Activated T-helper 2 cell treated with anti-CD3 and anti-CD28 coated beads, Interferon-gamma antibody, Interleukin-2, Interleukin-4, amounts not matched to agents 10 μg/mL and 5 μg/mL and 100 μg/mL, durations not matched to agents 14 hours and 24 hours and 36 hours (primary cell): Measurements from ENCODE around the gene AP1G2. TPM values are rescaled to one million over a fixed set of nuclear protein-coding genes. Genes with fewer than 3 reads are reported as not detected.
"Not testable (repeated sequence)": the region's sequence is repeated elsewhere in the genome, so short reads cannot be mapped to it uniquely, and the experiment has no call there.

ENCODE experiments used
- DNase-seq: peaks from one replicate; pipeline ENCODE4 v3.0.0; 2021; ENCODE audit warnings: low spot score
- H3K27ac Mint-ChIP-seq: one replicate; pipeline ENCODE4 v1.8.0; 2021; ENCODE audit warnings: mixed read lengths
- H3K27me3 Mint-ChIP-seq: one replicate; pipeline ENCODE4 v1.8.0; 2021; ENCODE audit warnings: low read depth, mixed read lengths
- H3K36me3 Mint-ChIP-seq: one replicate; pipeline ENCODE4 v1.8.0; 2021; ENCODE audit warnings: low read depth, mixed read lengths
- H3K4me1 Mint-ChIP-seq: one replicate; pipeline ENCODE4 v1.8.0; 2021; ENCODE audit warnings: low read depth, mixed read lengths
- H3K4me3 Mint-ChIP-seq: one replicate; pipeline ENCODE4 v1.8.0; 2021; ENCODE audit warnings: low read depth, mild to moderate bottlenecking, moderate library complexity, mixed read lengths
- H3K9me3 Mint-ChIP-seq: one replicate; pipeline ENCODE4 v1.8.0; 2021; ENCODE audit warnings: mixed read lengths
- intact Hi-C: fragments of 100-400 bp; cut with micrococcal nuclease; formaldehyde crosslinking; loops from one replicate; pipeline ENCODE4 v1.15.1; 2023
- total RNA-seq: library from RNA; stranded (reverse); gene quantifications from 2 replicates; pipeline ENCODE4 v1.2.3, GENCODE V29; 2022

AP1G2 gene
- total RNA-seq, 1 donor from 2014 or later, result 164 TPM

DNA sequence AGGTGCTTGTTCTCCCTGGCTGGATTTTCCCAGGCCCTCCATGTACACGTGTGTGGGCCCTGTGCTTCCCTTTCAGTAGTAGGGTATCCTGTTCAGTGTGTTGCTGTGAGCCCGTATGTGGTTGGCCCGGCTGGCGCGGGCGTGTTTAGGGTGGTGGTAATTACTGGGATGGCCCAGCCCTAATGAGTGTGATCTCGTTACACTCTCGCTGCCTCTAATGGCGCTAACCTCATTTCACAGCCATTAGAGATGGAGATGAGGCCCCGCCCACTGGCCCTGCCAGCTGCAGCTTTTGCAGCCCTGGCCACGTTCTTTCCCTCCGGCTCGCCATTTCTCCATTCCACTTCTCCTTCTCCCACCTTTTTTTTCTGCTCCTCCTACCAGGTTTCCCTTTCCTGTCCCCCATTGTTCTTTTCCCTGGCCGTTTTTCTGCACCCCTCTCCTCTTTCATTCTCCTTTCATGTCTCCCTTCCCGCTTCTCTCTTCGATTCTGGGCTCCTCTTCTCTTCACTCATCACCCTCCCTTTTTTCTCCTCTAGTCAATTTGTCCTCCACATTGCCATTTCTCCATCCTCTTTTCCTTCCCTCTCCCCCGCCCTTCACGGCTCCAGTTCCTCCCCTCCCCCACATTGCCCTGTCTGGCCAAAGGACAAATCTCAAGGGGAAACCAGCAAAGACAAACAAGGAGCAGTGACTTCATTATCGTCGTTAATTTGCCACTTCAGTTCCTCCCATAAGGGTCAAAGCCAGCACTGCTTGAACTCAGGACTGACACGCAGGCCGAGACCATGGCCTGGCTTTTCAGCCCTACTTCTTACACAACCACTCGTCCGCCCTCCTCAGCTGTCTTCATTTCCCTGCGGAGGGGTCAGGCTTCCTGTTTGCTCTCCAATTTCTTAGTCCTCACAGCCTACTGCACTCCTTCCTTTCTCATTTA lies 22.8 kb downstream of the AP1G2 start:
- Mint-ChIP-seq H3K27me3 (no peaks in the 10 kb centered on the region), H3K36me3 (no peaks in the 10 kb centered on the region), H3K4me3 (no peak overlapping the region), H3K4me1 (no peaks in the 10 kb centered on the region), H3K27ac (no peak overlapping the region), H3K9me3 (no peaks in the 10 kb centered on the region)
- DNase-seq, result no peak
- intact Hi-C loops, result no loop called here

GRCh38 chr14:23543403-23543802 lies 24.2 kb downstream of the AP1G2 start:
- H3K4me1 Mint-ChIP-seq, result no peaks in the 10 kb centered on the region
- no peaks in the 10 kb centered on the region for H3K27me3 Mint-ChIP-seq
- no peaks in the 10 kb centered on the region for H3K9me3 Mint-ChIP-seq

GRCh38 chr14:23542261-23542660 lies 25.3 kb downstream of the AP1G2 start:
- no peak for DNase-seq
- Mint-ChIP-seq H3K27ac (no peak overlapping the region), H3K4me1 (no peaks in the 10 kb centered on the region), H3K36me3 (no peaks in the 10 kb centered on the region), H3K9me3 (no peaks in the 10 kb centered on the region), H3K27me3 (no peaks in the 10 kb centered on the region), H3K4me3 (no peak overlapping the region)
- intact Hi-C loops, result no loop called here

More at GRCh38 chr14:23543403-23543802, 24.2 kb downstream of the AP1G2 start:
- DNase-seq, result no peak
- Mint-ChIP-seq H3K27ac (no peak overlapping the region), H3K4me3 (no peak overlapping the region), H3K36me3 (no peaks in the 10 kb centered on the region)
- intact Hi-C loops, result no loop called here

GRCh38 chr14:23540141-23540469 lies 27.5 kb downstream of the AP1G2 start:
- Mint-ChIP-seq H3K9me3 (no peaks in the 10 kb centered on the region), H3K4me1 (no peaks in the 10 kb centered on the region), H3K4me3 (no peak overlapping the region), H3K27me3 (no peaks in the 10 kb centered on the region), H3K36me3 (no peaks in the 10 kb centered on the region), H3K27ac (no peak overlapping the region)
- DNase-seq, result no peak
- intact Hi-C loops, result no loop called here

DNA sequence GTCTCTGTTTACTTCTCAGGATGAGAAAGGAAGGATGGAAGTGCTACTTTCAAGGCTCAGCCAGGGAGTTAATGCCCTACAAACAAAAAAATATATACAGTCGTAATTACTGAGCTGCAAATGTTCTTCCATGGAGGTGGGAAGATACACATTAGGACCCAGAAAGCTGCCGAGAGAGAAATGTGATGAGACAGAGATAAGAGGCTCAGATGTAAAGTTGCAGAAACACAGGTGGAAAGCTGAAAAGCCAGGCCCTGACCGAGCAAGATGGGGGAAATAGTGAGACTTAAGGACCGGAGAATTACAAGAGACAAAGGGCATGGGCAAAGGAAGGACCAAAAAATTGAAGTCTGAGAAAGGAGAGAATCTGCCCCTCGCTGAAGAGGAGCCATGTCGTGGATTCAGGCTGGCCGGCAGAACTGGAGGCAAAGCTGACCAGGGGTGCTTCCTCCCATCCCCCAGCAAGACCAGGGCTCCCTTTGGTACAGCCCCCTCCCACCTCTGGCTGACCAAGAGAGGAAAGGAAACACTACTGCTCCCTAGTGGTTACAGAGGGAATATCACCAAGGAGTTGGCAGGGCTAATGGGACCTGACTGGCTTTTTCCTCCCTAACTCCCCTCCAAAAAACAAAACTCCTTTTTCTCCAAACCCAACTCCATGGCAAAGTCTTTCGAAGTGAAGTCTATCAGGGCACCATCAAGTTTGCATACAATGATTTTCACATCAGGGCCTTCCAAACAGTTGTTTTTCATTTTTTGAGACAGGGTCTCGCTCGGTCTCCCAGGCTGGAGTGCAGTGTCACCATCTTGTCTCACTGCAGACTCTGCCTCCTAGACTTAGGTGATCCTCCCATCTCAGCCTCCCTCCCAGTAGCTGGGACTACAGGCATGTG lies 28.1 kb downstream of the AP1G2 start:
- Mint-ChIP-seq H3K9me3 (no peaks in the 10 kb centered on the region), H3K4me1 (no peaks in the 10 kb centered on the region), H3K27me3 (no peaks in the 10 kb centered on the region), H3K36me3 (no peaks in the 10 kb centered on the region), H3K4me3 (no peak overlapping the region), H3K27ac (no peak overlapping the region)
- intact Hi-C loops, result loop anchor here (1.0 kb wide), 2 partner anchors 12 to 61 kb away; partner anchors contain the start of gene ZFHX2
- no peak for DNase-seq

DNA sequence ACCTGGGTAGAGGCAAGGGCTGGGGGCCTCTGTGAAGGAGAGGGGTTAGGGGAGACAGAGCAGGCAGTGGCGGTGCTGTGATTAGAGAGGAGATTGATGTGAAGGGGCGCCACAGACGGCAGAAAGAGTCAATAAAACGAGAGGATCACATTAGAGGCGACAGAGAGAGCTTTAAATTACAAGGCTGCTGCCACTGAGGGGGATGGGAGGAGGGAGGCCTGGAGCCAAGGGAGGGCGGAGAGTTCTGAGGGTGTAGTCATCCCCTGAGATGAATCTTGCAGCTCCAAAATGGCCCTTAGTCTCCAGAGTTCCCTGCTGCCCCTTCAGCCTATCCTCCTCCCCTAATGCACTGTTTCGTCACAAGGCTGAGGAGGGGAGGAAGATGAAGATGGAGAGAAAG lies 28.8 kb downstream of the AP1G2 start:
- Mint-ChIP-seq H3K36me3 (no peaks in the 10 kb centered on the region), H3K4me3 (no peak overlapping the region), H3K27me3 (no peaks in the 10 kb centered on the region), H3K9me3 (no peaks in the 10 kb centered on the region), H3K4me1 (no peaks in the 10 kb centered on the region), H3K27ac (no peak overlapping the region)
- intact Hi-C loops, result loop anchor here (1.0 kb wide), 2 partner anchors 13 to 60 kb away; partner anchors contain the start of gene ZFHX2
- no peak for DNase-seq

DNA sequence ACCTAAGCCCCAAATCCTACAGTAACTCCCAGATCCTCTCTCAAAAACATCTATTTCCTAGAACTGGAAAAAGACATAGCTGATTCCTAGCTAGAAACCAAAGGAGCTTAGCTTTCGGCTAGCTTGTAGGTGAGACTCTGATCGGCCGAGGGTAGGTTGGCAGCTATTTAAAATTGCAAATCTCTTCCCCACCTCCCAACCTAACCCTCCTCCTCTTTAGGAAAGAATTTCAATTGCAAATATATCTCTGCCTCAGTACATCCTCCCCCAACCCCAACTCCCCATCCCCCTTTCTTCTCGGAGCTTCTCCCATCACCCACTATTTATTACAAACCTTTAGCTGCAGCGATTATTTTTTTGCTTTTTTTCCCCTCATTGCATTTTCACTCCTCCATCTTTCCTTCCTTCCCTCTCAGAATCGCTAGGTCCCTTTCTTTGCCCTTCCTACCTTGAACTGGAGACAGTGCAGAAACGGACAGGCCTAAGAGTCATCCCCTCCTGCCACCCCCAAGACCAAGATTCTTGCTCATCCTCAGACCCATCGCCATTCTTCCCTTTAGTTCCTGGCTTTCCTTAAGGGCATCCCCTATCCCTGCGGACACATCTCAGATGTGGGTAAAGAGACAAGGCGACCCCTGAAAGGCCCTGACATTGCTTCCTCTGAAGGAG lies 29.4 kb downstream of the AP1G2 start:
- no peak for DNase-seq
- Mint-ChIP-seq H3K9me3 (no peaks in the 10 kb centered on the region), H3K27ac (no peak overlapping the region), H3K36me3 (no peaks in the 10 kb centered on the region), H3K4me1 (no peaks in the 10 kb centered on the region), H3K27me3 (no peaks in the 10 kb centered on the region), H3K4me3 (no peak overlapping the region)
- intact Hi-C loops, result no loop called here

DNA sequence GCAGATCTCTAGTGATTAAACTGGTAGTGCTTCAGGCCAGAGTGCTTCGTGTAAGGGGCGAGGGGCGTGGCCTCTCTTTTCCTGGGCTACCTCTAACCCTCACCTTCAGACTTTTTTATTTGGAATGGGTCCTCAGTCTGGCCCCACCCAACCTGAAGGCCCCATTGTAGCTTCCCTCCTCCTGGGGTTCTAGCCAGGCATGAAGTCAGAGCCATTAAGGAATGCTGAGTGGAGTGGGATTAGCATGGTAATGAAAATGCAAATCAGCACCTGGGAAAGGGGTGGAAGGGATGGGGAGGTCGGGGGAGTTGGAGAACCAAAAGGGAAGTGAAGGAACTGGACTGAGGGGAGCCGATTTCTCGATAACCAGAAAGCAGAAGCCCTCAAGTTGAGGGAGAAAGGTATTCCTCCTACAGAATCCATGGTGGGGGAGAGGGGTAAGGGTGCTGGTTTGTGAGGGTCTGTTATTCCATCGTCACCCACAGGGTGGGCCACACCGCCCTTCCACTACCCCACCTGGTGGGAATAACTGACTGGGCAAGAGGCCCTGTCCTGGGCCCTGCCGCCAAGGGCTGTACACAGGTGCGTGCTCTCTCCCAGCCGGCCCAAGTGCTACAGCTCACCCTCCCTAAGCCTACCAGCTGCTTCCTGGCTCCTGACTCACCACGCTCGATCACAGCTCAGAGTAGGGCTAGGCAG lies 30.1 kb downstream of the AP1G2 start:
- no peaks in the 10 kb centered on the region for H3K36me3 Mint-ChIP-seq
- intact Hi-C loops, result no loop called here

DNA sequence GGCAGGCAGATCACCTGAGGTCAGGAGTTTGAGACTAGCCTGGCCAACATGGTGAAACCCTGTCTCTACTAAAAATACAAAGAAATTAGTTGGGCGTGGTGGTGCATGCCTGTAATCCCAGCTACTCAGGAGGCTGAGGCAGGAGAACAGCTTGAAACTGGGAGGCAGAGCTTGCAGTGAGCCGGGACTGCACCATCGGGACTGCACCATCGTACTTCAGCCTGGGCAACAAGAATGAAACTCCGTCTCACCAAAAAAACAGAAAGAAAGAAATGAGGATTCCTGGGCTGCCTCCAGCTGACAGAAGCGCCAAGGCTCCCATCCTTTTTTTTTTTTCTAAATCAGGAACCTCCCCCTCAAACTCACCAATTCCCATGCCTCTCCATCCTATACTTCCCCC lies 30.7 kb downstream of the AP1G2 start:
- H3K4me3 Mint-ChIP-seq, H3K36me3 Mint-ChIP-seq, H3K9me3 Mint-ChIP-seq, intact Hi-C loops, H3K4me1 Mint-ChIP-seq, H3K27ac Mint-ChIP-seq, DNase-seq, H3K27me3 Mint-ChIP-seq: not testable (repeated sequence)

More for the DNA sequence above, 30.1 kb downstream of the AP1G2 start:
- Mint-ChIP-seq H3K27ac (no peak overlapping the region), H3K9me3 (no peaks in the 10 kb centered on the region), H3K4me1 (no peaks in the 10 kb centered on the region), H3K27me3 (no peaks in the 10 kb centered on the region), H3K4me3 (no peak overlapping the region)
- no peak for DNase-seq

GRCh38 chr14:23536494-23536893 lies 31.1 kb downstream of the AP1G2 start:
- no peak overlapping the region for H3K27ac Mint-ChIP-seq
- H3K27me3 Mint-ChIP-seq, result no peaks in the 10 kb centered on the region
- no peak for DNase-seq
- no peak overlapping the region for H3K4me3 Mint-ChIP-seq
- no peaks in the 10 kb centered on the region for H3K9me3 Mint-ChIP-seq
- H3K4me1 Mint-ChIP-seq, result no peaks in the 10 kb centered on the region
- intact Hi-C loops, result no loop called here
- no peaks in the 10 kb centered on the region for H3K36me3 Mint-ChIP-seq

- no peaks in the 10 kb centered on the region for H3K36me3 Mint-ChIP-seq
- H3K27me3 Mint-ChIP-seq, result no peaks in the 10 kb centered on the region
- H3K9me3 Mint-ChIP-seq, result no peaks in the 10 kb centered on the region
Measured at GRCh38 chr14:23535943-23536342, 31.6 kb downstream of the AP1G2 start.

More at GRCh38 chr14:23535943-23536342, 31.6 kb downstream of the AP1G2 start:
- intact Hi-C loops, result no loop called here
- no peak for DNase-seq
- Mint-ChIP-seq H3K4me3 (no peak overlapping the region), H3K4me1 (no peaks in the 10 kb centered on the region), H3K27ac (no peak overlapping the region)
